SJCRH30 (cell line): ENCODE measurements around the gene PGAM2. TPM values are rescaled to one million over a fixed set of nuclear protein-coding genes. Genes with fewer than 3 reads are reported as not detected.
A peak's percentile ranks its signal among the peaks of the same experiment; 100 is the strongest.

Experiments used
- DNase-seq, 2 experiments: peaks; one replicate each; pipeline ENCODE4 v3.0.0-alpha.2; 2015 to 2020
- H3K27ac ChIP-seq: fragments of 250-450 bp; sonication (Bioruptor Pico); 2 replicates; pipeline ENCODE4 v1.5.1; 2020; ENCODE audit warnings: mild to moderate bottlenecking, moderate library complexity
- H3K27me3 ChIP-seq: fragments of 250-450 bp; sonication (Bioruptor Pico); 2 replicates; pipeline ENCODE4 v1.5.1; 2020; ENCODE audit warnings: mild to moderate bottlenecking, moderate library complexity
- H3K36me3 ChIP-seq: fragments of 250-450 bp; sonication (Bioruptor Pico); 2 replicates; pipeline ENCODE4 v1.5.1; 2020; ENCODE audit warnings: mild to moderate bottlenecking, moderate library complexity
- H3K4me1 ChIP-seq: fragments of 250-450 bp; sonication (Bioruptor Pico); 2 replicates; pipeline ENCODE4 v1.5.1; 2020; ENCODE audit warnings: mild to moderate bottlenecking, moderate library complexity
- H3K4me3 ChIP-seq: fragments of 250-450 bp; sonication (Bioruptor Pico); 2 replicates; pipeline ENCODE4 v1.5.1; 2020; ENCODE audit warnings: mild to moderate bottlenecking, moderate library complexity
- H3K9me3 ChIP-seq: fragments of 250-450 bp; sonication (Bioruptor Pico); replicated peaks from 2 replicates; pipeline ENCODE4 v1.5.1; 2020; ENCODE audit warnings: mild to moderate bottlenecking, moderate library complexity
- total RNA-seq: library from RNA; depleted of rRNA; stranded (reverse); fragments of >200 nt; shearing (Covaris generic); gene quantifications from 2 replicates; pipeline ENCODE4 v1.2.3, GENCODE V29; 2014

The PGAM2 gene
- total RNA-seq, 1 experiment from 2014 or later, result not detected

DNA sequence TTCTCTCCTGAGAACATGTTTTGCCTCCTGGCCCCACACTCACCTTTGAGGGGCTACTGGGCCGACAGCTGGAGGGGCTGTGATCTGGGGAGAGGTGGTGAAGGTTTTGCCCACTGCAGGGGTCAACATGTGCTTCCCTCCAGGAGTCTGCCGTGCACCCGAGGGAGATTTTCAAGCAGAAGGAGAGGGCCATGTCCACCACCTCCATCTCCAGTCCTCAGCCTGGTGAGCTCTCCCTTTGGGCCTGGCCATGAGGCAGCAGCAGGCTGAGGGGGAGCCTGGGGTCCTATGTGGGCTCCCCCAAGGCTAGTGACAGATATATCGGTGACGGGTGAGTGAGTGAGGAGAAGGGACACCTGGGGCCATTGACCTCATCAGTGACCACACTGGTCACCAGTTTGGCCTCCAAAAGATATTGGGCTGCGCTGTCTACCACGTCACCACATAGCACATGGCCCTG lies 6.6 kb downstream of the PGAM2 start:
- Histone ChIP-seq H3K4me1 (no peaks in the 10 kb centered on the region), H3K9me3 (no peaks in the 10 kb centered on the region), H3K4me3 (no peak overlapping the region), H3K27ac (no peak overlapping the region), H3K36me3 (peaks cover 27% of the 10 kb centered on the region), H3K27me3 (no peaks in the 10 kb centered on the region)
- no peak for DNase-seq

GRCh38 chr7:44057849-44058758 lies 7.3 kb downstream of the PGAM2 start:
- H3K4me1 ChIP-seq, result no peaks in the 10 kb centered on the region
- H3K9me3 ChIP-seq, result no peaks in the 10 kb centered on the region
- no peak overlapping the region for H3K4me3 ChIP-seq
- no peak overlapping the region for H3K27ac ChIP-seq
- DNase-seq, result no peak
- no peaks in the 10 kb centered on the region for H3K27me3 ChIP-seq
- peaks cover 27% of the 10 kb centered on the region for H3K36me3 ChIP-seq

GRCh38 chr7:44057181-44057848 lies 8.1 kb downstream of the PGAM2 start:
- Histone ChIP-seq H3K9me3 (no peaks in the 10 kb centered on the region), H3K36me3 (peaks cover 27% of the 10 kb centered on the region)
- DNase-seq, result no peak

DNA sequence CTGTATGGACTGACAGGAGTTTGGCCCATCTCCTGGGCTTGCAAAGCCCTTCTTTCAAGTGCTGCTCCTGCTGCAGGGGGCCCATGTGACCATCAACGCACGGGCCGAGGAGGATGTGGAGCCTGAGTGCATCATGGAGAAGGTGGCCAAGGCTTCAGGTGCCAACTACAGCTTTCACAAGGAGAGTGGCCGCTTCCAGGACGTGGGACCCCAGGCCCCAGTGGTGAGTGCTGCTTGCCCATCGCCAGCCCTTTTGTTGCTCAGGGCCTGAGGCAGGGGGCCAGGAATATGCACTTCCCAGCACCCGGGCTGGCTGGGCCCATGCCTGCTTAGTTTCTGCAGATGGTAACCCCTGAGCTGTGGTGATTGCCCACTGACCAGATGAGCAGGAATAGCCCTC lies 8.7 kb downstream of the PGAM2 start:
- no peaks in the 10 kb centered on the region for H3K27me3 ChIP-seq
- no peak for DNase-seq
- H3K4me3 ChIP-seq, result no peak overlapping the region
- H3K9me3 ChIP-seq, result no peaks in the 10 kb centered on the region
- H3K27ac ChIP-seq, result no peak overlapping the region
- peaks cover 31% of the 10 kb centered on the region for H3K36me3 ChIP-seq
- no peaks in the 10 kb centered on the region for H3K4me1 ChIP-seq

More at GRCh38 chr7:44057181-44057848, 8.1 kb downstream of the PGAM2 start:
- H3K27me3 ChIP-seq, result no peaks in the 10 kb centered on the region
- H3K27ac ChIP-seq, result no peak overlapping the region
- no peak overlapping the region for H3K4me3 ChIP-seq
- no peaks in the 10 kb centered on the region for H3K4me1 ChIP-seq

GRCh38 chr7:44052771-44053365 lies 12.5 kb downstream of the PGAM2 start:
- Histone ChIP-seq H3K4me3 (no peak overlapping the region), H3K27me3 (no peaks in the 10 kb centered on the region), H3K36me3 (peaks cover 25% of the 10 kb centered on the region), H3K27ac (no peak overlapping the region), H3K9me3 (no peaks in the 10 kb centered on the region), H3K4me1 (no peaks in the 10 kb centered on the region)
- DNase-seq, result no peak

- no peaks in the 10 kb centered on the region for H3K4me1 ChIP-seq
- H3K27ac ChIP-seq, result no peak overlapping the region
- H3K9me3 ChIP-seq, result no peaks in the 10 kb centered on the region
- H3K4me3 ChIP-seq, result no peak overlapping the region
- H3K36me3 ChIP-seq, result peaks cover 19% of the 10 kb centered on the region
- no peaks in the 10 kb centered on the region for H3K27me3 ChIP-seq
- DNase-seq, result no peak
Observed at GRCh38 chr7:44051611-44052220, 13.7 kb downstream of the PGAM2 start.

DNA sequence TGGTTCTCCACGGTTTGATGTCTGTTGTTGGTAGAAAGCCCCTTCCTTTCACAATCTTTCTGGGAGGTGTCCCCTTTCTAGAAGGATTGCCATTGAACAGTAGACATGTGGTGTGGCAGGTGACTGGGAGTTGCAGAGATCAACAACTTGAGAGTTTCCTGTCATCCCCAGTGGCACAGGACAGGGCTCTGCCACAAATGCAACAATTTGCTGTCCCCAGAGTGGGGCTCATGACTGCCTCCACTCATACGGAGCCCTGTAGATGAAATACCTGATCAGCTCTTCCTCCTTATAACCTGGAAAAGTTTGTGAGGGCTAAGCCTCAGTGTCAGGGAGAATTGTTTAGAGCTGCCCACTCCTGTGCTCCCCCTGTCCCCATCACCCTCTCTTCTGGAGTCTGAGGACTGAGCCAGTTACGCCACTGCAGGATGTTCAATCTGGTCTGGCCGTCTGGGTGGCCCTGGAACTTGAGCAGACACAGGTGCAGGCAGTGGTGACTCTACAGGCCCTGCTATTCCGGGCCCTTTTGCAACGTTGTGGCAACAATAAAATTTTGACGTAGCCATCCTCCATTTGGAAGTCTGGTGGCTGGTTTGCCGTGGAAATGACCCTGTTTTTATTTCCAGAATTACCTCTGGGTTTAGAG lies 14.3 kb downstream of the PGAM2 start:
- Histone ChIP-seq H3K36me3 (peaks cover 17% of the 10 kb centered on the region), H3K9me3 (no peaks in the 10 kb centered on the region), H3K4me1 (no peaks in the 10 kb centered on the region), H3K27ac (no peak overlapping the region), H3K27me3 (no peaks in the 10 kb centered on the region), H3K4me3 (no peak overlapping the region)
- no peak for DNase-seq

GRCh38 chr7:44050121-44050914 lies 15.0 kb downstream of the PGAM2 start:
- no peaks in the 10 kb centered on the region for H3K9me3 ChIP-seq
- H3K4me3 ChIP-seq, result no peak overlapping the region
- H3K27ac ChIP-seq, result no peak overlapping the region
- peaks cover 13% of the 10 kb centered on the region for H3K36me3 ChIP-seq
- H3K27me3 ChIP-seq, result no peaks in the 10 kb centered on the region
- DNase-seq, result no peak
- H3K4me1 ChIP-seq, result no peaks in the 10 kb centered on the region

DNA sequence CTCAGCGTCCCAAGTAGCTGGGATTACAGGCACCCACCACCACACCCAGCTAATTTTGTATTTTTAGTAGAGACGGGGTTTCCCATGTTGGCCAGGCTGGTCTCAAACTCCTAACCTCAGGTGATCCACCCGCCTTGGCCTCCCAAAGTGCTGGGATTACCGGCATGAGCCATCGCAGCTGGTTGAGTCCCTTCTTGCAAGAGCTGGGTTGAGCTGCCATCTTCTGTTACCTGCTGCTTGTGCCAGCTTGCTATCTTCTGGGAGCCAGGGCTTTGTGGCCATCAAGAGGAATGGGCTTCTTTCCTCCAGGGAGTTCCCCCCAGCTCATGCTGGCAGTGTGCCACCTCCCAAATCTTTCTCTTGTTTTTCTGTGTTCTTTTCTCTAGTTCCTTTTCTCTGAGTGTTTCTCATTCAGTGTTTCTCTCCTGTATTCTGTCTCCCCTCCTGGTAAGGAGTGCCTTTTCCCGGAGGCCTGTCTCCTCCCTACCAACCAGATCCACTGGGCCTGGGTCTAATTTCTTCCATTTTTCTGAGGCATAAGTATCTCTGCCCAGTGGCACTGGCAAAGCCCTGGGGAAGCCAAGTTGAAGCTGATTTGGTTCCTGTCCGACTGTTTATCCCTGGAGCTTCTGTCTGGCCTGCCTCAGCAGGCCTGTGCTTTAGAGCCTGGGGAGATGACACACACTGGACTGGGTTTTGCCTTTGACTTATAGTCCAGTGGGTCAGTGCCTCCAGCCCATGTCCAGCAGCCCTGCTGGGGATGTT lies 17.2 kb downstream of the PGAM2 start:
- H3K27ac ChIP-seq, result no peak overlapping the region
- H3K4me3 ChIP-seq, result no peak overlapping the region
- no peaks in the 10 kb centered on the region for H3K9me3 ChIP-seq
- H3K36me3 ChIP-seq, result peaks cover 5% of the 10 kb centered on the region
- DNase-seq, result no peak
- no peaks in the 10 kb centered on the region for H3K27me3 ChIP-seq
- H3K4me1 ChIP-seq, result peaks cover 4% of the 10 kb centered on the region; the same call in 1 of the 2 replicates

DNA sequence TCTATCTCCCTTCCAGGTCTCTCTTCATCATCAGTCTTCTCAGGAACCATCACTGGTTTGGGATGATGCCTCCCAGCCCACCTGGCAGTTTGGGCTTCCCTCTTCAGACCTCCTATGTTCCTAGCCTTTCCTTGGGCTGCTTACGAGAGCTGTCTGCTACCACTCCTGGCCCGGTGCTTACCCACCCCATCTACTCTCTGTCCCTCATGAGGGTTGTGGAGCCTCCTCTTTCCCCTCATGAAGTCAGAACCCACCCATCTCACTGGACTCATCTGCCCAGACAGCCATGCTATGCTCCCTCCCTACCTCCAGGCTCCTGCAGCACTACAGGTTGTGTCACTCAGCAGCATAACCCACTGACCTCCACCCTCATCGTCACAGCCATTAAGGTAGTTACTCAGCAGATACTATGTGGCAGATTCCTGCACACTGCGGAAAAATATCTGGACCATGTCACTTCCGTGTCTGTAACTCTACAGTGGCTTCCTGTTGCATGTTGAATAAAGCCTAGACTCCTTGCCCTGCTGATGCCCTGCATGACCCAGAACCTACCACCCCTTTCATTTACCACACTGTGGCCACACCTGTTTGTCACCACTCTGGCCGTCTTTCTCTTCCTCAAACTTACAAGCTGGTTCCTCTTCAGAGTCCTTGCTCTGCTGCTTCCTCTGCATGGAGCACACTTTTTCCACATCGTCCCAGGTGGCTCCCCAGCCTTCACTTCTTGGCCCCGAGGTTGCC lies 18.9 kb downstream of the PGAM2 start:
- DNase-seq, result no peak
- Histone ChIP-seq H3K36me3 (no peaks in the 10 kb centered on the region; the same call in 1 of the 2 replicates), H3K27me3 (no peaks in the 10 kb centered on the region), H3K4me3 (no peak overlapping the region), H3K4me1 (peaks cover 4% of the 10 kb centered on the region; the same call in 1 of the 2 replicates), H3K9me3 (no peaks in the 10 kb centered on the region), H3K27ac (no peak overlapping the region)

DNA sequence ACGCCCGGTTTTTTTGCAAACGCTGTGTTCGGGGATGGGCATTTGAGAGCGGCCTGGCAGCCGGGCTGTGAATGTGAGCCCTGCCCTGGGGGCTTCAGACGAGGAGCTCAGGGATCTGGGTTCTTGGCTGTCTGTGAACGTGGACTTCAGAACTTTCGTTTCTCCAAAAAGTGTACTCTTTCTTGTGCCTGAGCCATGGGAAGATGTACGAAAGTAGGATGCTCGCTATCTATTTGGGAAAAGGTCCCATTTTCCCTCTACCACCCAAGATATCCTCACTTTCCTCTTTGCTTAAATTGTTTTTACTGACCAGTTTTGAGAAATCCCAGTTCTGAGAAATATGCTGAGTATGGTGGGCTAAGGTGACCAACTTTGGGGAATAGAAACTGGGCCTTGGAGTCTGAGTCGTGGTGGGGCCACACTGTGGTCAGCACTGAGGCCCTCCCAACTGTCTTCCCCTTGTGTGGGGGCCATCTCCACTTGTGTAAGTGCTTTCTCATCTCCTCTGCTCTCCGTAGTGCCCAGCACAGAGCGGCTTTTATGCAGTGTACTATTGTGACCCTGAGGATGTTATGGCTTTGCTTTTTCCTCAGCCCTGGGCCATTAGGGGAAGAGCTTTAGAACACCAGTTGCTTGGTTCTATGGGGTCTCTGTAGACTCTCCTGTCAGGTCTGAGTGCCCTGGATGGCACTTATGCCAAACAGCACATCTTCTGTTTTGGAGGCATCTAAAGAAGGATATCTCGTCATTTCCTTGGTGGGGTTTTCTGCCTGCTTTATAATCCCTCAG lies 19.9 kb downstream of the PGAM2 start:
- Histone ChIP-seq H3K27ac (peak overlapping the region; percentile 41), H3K9me3 (no peaks in the 10 kb centered on the region), H3K36me3 (no peaks in the 10 kb centered on the region), H3K4me1 (peaks cover 4% of the 10 kb centered on the region; the same call in 1 of the 2 replicates), H3K27me3 (no peaks in the 10 kb centered on the region), H3K4me3 (peak overlapping the region; percentile 91)
- no peak for DNase-seq
